Cardiac fibroblast (primary cell): ENCODE measurements around the gene PRIM2.
"Not testable (repeated sequence)": the region's sequence is repeated elsewhere in the genome, so short reads cannot be mapped to it uniquely, and the experiment has no call there.

ENCODE experiments used
- DNase-seq, 2 donors: peaks; one replicate each; pipeline versions ENCODE4 v3.0.0 to v3.0.0-alpha.2; 2010; ENCODE audit warnings: low read depth in 2 of 2
- H3K4me3 ChIP-seq, 2 donors: replicated peaks in 1 of 2; 1 replicate in 1 of 2; 2 replicates in 1 of 2; pipeline ENCODE4 v1.5.1; 2011; ENCODE audit warnings: low read depth in 2 of 2, low read length in 2 of 2, mild to moderate bottlenecking in 2 of 2, moderate library complexity in 1 of 2
- TF ChIP-seq, protein P1 (sequence below): IDR thresholded peaks from one replicate; pipeline ENCODE4 v1.5.1; 2011; ENCODE audit warnings: low read depth, mild to moderate bottlenecking, low read length, inconsistent platforms

Gene PRIM2

DNA sequence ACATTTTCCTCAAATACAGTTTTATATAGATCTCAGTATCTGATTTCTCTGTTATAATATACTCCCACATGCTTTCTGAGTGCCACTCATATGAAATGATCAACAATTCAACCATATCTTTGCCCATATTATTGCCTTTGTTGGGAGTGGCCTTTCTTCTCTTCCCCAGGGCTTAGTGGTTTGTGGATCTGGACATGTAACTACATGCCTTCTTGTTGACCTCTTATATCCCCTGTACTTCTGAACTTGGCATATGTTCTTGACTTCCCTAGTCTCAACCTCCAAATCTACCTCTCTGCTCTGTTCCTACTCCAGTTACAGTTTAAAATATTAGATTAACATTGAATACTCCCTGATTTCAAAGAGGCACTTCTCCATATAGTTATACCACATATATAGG is 34.3 kb upstream of the PRIM2 start:
- H3K4me3 ChIP-seq: no peak overlapping the region
- no peak for DNase-seq
- TF ChIP-seq, protein P1, sequence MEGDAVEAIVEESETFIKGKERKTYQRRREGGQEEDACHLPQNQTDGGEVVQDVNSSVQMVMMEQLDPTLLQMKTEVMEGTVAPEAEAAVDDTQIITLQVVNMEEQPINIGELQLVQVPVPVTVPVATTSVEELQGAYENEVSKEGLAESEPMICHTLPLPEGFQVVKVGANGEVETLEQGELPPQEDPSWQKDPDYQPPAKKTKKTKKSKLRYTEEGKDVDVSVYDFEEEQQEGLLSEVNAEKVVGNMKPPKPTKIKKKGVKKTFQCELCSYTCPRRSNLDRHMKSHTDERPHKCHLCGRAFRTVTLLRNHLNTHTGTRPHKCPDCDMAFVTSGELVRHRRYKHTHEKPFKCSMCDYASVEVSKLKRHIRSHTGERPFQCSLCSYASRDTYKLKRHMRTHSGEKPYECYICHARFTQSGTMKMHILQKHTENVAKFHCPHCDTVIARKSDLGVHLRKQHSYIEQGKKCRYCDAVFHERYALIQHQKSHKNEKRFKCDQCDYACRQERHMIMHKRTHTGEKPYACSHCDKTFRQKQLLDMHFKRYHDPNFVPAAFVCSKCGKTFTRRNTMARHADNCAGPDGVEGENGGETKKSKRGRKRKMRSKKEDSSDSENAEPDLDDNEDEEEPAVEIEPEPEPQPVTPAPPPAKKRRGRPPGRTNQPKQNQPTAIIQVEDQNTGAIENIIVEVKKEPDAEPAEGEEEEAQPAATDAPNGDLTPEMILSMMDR: no peak

DNA sequence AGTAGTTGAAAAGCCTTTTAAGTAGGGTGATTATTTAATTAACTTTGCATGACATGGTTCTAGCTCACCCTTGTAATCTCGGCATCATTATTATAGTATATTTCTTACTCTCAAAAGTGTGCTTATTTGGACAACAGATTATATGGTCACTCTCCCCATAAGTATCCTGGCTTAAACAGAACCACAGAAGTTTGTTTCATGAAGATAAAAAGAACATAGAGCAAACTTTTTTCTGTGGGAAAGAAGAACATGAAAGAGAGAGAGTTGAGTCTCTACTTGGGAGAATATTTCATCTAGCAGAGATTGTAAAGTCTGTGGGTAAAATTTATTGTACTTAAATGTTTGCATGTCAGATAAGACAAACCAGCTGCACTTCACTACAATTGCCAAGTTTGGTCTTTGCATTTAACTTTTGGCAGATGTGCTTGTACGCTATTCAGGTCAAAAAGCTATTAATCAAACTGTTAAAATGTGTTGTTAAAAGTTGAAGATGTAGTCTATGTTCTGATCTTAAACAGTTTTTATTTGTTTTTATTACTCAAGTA is 33.4 kb upstream of the PRIM2 start:
- no peak overlapping the region for H3K4me3 ChIP-seq
- TF ChIP-seq, protein P1: no peak
- peak in 1 of 2 donors; percentile 63 for DNase-seq

DNA sequence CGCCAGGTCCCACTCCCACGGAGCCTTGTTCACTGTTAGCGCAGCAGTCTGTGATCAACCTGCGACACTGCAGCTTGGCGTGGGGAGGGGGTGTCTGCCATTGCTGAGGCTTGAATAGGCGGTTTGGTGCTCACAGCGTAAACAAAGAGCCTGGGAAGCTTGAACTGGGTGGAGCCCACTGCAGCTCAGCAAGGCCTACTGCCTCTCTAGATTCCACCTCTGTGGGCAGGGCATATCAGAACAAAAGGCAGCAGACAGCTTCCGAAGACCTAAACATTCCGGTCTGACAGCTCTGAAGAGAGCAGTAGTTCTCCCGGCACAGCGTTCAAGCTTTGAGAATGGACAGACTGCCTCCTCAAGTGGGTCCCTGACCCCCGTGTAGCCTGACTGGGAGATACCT is 29.3 kb upstream of the PRIM2 start:
- not testable (repeated sequence) for H3K4me3 ChIP-seq, DNase-seq

DNA sequence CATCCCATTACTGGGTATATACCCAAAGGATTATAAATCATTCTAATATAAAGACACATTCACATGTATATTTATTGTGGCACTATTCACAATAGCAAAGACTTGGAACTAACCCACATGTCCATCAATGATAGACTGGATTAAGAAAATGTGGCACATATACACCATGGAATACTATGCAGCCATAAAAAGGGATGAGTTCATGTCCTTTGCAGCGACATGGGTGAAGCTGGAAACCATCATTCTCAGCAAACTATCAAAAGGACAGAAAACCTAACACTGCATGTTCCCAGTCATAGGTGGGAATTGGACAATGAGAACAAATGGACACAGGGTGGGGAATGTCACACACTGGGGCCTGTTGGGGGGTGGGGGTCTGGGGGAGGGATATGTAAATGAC is 24.0 kb upstream of the PRIM2 start:
- DNase-seq, H3K4me3 ChIP-seq: not testable (repeated sequence)

DNA sequence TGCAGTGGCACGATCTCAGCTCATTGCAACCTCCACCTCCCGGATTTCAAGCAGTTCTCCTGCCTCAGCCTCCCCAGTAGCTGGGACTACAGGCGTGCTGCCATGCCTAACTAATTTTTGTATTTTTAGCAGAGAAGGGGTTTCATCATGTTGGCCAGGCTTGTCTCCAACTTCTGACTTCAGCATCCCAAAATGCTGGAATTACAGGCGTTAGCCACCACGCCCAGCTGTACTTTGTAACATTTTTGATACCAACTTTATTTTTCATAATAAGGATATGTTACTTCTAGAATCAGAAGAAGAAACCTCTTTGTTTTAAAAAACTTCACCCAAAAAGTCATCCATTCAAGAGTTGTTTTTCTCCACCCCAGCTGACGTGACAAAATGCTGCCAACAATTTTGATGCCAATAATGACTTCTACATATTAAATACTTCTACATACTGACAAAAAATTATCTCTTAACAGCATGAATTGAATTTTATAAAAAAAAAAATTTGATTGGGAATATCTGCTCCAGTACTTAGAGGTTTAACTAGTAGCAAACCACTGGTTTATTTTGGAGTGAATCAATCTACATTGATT is 22.5 kb upstream of the PRIM2 start:
- peak in 1 of 2 donors; percentile 40 for DNase-seq
- TF ChIP-seq, protein P1: no peak
- no peak overlapping the region for H3K4me3 ChIP-seq

DNA sequence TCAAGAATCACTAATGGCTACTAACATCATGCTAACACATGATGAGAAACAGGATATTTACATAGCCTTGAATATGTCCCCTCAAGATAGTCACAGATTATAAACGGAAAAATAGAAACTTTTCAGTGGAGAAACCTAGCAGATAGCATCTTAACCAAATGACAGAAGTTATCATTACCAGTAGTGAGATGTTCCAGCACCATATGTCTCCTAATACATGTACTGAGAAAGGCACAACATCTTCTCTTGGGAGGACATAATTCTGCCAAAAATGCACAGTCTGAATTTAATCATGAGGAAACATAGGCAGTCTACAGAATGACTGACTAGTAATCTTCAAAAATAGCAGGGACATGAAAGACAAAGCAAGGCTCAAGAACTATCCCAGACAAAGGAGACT is 19.9 kb upstream of the PRIM2 start:
- DNase-seq: no peak
- TF ChIP-seq, protein P1: no peak
- no peak overlapping the region for H3K4me3 ChIP-seq

DNA sequence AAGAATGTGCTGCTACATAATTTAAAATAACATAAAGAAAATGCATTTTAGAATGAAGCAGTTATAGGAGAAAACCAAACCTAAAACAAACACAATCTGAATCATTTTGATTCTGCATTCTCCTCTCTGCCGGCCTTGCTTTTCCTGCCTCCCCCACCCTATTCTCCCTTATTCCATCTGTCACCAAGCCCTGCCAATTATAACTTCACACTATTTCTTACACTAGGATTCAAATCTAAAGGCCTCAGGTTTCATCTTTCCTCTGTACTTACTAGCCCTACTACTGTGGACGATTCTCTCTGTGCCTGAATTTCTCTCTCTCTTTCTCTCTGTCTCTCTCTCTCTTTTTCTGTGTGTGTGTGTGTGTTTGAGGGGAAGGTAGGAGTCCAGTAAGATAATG is 18.7 kb upstream of the PRIM2 start:
- no peak for DNase-seq
- H3K4me3 ChIP-seq: no peak overlapping the region
- TF ChIP-seq, protein P1: no peak

DNA sequence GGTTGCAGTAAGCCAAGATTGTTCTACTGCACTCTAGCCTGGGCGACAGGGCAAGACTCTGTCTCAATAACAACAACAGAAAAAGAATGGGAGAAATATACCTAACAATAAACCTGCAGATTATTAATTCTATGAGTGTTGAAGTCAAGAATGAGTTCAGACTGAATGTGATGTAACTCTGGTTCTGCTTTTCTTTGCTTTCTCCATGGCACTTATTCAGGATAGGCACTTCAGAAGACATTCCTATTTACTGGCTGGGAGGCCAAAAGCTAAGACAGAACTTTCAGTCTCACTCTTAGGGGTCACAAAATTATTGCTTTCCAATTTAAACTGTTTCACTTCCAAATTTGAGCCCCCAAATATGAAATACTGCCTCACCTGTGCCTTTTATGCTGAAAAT is 15.7 kb upstream of the PRIM2 start:
- TF ChIP-seq, protein P1: no peak
- DNase-seq: no peak
- no peak overlapping the region for H3K4me3 ChIP-seq
